A172 (cell line): ENCODE measurements around the gene TFDP3. TPM values are rescaled to one million over a fixed set of nuclear protein-coding genes. Genes with fewer than 3 reads are reported as not detected.

ENCODE experiments used
- DNase-seq: peaks from one replicate; pipeline ENCODE4 v3.0.0-alpha.2; 2015; ENCODE audit warnings: low spot score
- total RNA-seq: library from RNA; depleted of rRNA; stranded (reverse); fragments of >200 nt; shearing (Covaris generic); gene quantifications from 2 replicates; pipeline ENCODE4 v1.2.3, GENCODE V29; 2014; rRNA removed

Gene TFDP3
- total RNA-seq, 1 experiment from 2014 or later: not detected

DNA sequence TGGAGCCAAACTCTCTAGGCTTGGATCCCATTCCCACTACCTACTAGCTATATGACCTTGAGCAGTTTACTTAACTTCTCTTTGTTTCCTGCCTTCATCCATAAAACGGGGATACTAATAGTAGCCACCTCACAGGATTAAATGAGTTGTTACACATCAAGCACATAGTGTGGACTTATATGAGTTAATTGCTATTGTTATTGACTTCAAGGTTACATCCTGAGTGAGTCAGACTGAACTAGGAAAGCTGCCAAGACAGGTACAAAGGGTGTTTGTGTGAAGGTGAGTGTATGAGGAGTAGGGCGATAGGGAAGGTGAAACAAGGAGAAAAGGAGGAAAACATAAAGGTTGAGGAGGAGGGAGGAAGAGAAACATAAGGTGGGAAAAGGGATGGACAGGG lies 32.2 kb downstream of the TFDP3 start:
- DNase-seq: no peak

DNA sequence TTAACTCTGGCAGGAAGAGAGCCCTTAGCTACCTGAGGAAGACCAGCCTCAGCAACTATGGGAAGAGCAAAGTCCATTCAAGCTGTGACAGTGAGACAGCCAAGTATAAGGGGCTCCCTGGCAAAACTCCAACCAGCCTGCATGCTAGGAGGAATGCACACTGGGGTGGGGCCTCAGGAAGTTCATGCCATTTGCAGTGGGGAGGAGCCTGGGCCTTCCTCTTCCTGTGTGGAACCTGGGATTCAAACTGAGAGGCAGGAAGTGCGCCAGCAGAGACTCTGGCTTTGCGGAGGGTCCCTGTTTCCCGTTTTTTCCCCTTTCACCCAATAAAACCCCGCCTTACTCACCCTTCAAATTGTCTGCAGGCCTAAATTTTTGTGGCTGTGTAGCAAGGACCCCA lies 33.0 kb downstream of the TFDP3 start:
- DNase-seq: no peak

GRCh38 chrX:133183806-133184205 lies 34.3 kb downstream of the TFDP3 start:
- no peak for DNase-seq

GRCh38 chrX:133179500-133179899 lies 38.7 kb downstream of the TFDP3 start:
- no peak for DNase-seq

DNA sequence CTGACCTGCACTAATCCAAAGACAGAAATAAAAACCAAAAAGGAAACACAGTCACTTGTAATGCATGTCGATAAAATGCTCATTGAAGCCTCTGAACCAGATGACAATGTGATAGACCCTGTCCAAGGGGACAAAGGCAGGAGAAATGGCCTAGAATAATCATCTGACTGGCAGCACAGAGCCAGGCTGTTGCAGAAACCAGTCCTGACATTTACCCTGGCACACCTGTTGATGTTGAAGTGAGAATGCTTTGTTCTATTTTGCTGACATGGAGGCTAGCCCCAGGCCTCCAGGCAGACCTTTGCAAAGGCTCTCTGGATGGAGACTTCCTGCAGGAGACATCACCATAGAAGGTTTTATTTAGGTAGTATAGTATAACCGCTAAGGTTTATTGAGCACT lies 41.0 kb downstream of the TFDP3 start:
- DNase-seq: no peak

DNA sequence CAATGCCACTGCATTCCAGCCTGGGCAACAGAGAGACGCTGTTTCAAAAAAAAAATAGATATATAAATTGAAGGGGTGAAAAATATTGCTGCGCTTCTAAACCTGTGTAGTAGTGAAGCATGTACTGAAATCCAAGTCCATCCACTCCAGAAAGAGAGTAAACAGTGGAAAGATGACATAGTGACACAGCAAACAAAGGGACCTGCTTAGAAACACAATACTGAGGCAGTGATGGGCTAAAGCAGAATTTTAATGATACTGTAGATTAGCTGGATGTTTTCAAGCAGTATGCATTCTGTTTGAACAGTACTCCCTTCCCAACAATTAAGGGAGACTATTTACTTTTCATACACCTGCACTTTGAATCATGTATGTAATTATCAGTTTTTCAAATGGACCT lies 42.5 kb downstream of the TFDP3 start:
- DNase-seq: no peak

- DNase-seq: no peak
Observed at GRCh38 chrX:133175162-133175561, 43.0 kb downstream of the TFDP3 start.

DNA sequence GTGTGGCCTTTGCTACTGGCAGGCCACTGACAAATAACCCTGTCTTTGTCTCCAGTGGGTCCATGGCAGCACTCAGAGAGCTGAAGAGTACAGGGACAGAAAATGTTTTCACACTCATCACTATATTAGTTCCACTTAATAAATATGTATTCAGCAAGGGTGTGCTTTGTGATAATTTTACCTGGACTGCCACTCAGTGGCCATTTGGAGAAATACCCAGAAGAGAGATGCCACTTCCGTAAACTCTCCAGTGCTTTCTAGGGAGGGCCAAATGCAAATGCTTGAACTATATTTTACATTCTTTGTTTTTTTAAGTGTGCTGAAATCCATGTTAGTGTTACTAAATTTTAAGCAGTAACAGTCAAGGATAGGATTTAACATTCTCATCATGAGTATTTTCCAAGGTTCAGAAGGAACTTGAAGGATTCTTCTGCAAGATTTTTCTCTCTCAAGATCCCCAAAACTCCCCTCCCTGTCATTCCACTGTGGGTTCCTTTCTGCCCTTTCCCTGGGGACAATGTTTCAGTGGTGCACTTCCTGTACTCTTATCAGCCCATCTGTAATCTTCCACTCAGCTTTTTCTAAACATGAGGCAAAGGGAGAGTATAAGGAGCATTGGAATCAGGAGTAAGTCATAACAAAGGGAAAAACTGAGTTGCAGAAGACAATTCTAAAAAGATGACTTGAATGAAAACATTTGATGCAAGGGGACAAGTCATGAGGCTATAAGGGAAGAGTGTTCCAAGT lies 46.0 kb downstream of the TFDP3 start:
- peak; percentile 6 for DNase-seq

Other genes starting within 250 kb of the TFDP3 start
- not detected in 2 replicates for gene USP26, start 121.2 kb downstream of the TFDP3 start, total RNA-seq
- 2.4 and 3.2 TPM in 2 replicates for gene GPC4, start 197.1 kb upstream of the TFDP3 start, total RNA-seq